ENCODE data around the gene PDLIM5.

PDLIM5 gene

GRCh38 chr4:94566420-94566819, 114.7 kb downstream of the PDLIM5 start:
- no peak for ATAC-seq (ENCODE audit: low read depth)
- no peak overlapping the region for H3K27ac Mint-ChIP-seq
- no peaks in the 10 kb centered on the region for H3K36me3 Mint-ChIP-seq
- H3K4me1 Mint-ChIP-seq = peaks cover 3% of the 10 kb centered on the region
- no peaks in the 10 kb centered on the region for H3K27me3 Mint-ChIP-seq
- no peaks in the 10 kb centered on the region for H3K9me3 Mint-ChIP-seq
- H3K4me3 Mint-ChIP-seq = no peak overlapping the region
- DNase-seq (ENCODE audit: low spot score in 2 of 2) = no peak

DNA sequence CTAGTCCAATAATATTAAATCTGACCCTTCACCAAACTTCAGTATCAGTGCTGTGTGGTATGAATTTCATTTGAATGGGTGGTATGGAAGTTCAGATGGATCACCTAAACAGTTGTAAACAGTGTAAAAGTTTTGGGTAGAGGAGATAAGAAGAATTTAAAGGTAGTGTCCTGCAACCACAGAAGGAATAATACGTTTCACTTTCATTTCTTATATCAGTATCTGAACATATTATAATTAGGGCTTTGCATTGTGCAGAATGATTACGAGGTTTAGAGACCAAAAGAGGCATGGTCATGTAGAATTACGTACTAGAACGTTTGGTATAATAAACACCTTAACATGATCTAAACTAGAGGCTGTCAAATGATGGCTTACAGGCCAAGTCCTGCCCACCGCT, 116.1 kb downstream of the PDLIM5 start:
- ATAC-seq (ENCODE audit: low read depth) = no peak
- H3K27me3 Mint-ChIP-seq = no peaks in the 10 kb centered on the region
- no peaks in the 10 kb centered on the region for H3K36me3 Mint-ChIP-seq
- H3K9me3 Mint-ChIP-seq = no peaks in the 10 kb centered on the region
- H3K4me3 Mint-ChIP-seq = no peak overlapping the region
- H3K4me1 Mint-ChIP-seq = peaks cover 5% of the 10 kb centered on the region
- DNase-seq (ENCODE audit: low spot score in 2 of 2) = no peak
- no peak overlapping the region for H3K27ac Mint-ChIP-seq

DNA sequence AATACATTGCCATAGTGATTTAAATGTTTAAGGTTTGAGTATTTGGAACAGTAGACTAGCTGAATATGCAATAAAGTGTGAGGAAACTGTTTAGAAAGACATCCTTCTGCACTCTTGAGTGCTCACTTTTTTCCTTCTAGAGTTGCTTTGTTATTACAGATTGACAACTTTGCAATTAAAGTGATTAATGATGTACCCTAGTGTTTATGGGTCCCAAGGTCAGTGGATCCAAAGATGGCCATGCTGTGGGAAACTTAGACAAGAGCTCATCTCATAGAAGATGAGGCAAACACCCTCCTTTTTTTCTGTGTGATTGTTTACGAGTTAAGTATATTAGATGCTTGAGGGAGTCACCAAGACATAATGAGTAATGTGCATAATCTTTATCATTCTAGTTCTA, 118.8 kb downstream of the PDLIM5 start:
- H3K27ac Mint-ChIP-seq = no peak overlapping the region
- H3K27me3 Mint-ChIP-seq = no peaks in the 10 kb centered on the region
- H3K9me3 Mint-ChIP-seq = no peaks in the 10 kb centered on the region
- peaks cover 5% of the 10 kb centered on the region for H3K4me1 Mint-ChIP-seq
- peaks cover 4% of the 10 kb centered on the region for H3K36me3 Mint-ChIP-seq
- ATAC-seq (ENCODE audit: low read depth) = no peak
- H3K4me3 Mint-ChIP-seq = no peak overlapping the region
- DNase-seq (ENCODE audit: low spot score in 2 of 2) = no peak

GRCh38 chr4:94571298-94571697, 119.6 kb downstream of the PDLIM5 start:
- Mint-ChIP-seq H3K27me3 (no peaks in the 10 kb centered on the region), H3K4me1 (peaks cover 5% of the 10 kb centered on the region), H3K36me3 (peaks cover 12% of the 10 kb centered on the region), H3K9me3 (no peaks in the 10 kb centered on the region), H3K27ac (no peak overlapping the region), H3K4me3 (no peak overlapping the region)
- ATAC-seq (ENCODE audit: low read depth) = no peak
- no peak for DNase-seq (ENCODE audit: low spot score in 2 of 2)

DNA sequence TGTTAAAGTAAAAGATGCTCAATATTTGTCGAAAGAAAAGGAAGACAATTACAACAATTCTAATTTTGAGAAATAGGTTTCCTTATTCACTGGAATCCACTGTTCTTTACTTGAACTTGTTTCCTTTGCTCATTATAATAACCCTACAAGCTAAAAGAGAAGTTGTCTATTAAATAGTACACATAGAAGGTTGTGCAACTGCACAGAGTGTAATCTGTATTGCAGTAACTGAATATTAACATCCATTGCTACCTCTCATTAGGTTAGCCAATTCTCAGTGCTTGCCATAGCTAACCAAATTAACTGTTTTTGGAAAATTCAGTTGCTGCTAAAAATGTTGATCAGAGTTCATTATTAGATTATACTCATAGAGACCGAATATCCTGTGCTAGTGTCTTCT, 120.0 kb downstream of the PDLIM5 start:
- ATAC-seq (ENCODE audit: low read depth) = no peak
- Mint-ChIP-seq H3K36me3 (peaks cover 12% of the 10 kb centered on the region), H3K4me3 (no peak overlapping the region), H3K9me3 (no peaks in the 10 kb centered on the region), H3K27ac (no peak overlapping the region), H3K27me3 (no peaks in the 10 kb centered on the region), H3K4me1 (peaks cover 5% of the 10 kb centered on the region)
- DNase-seq (ENCODE audit: low spot score in 2 of 2) = no peak

- H3K9me3 Mint-ChIP-seq = no peaks in the 10 kb centered on the region
- no peak for DNase-seq (ENCODE audit: low spot score in 2 of 2)
- H3K4me3 Mint-ChIP-seq = no peak overlapping the region
- H3K36me3 Mint-ChIP-seq = peaks cover 12% of the 10 kb centered on the region
- no peak overlapping the region for H3K27ac Mint-ChIP-seq
- peaks cover 2% of the 10 kb centered on the region for H3K4me1 Mint-ChIP-seq
- no peaks in the 10 kb centered on the region for H3K27me3 Mint-ChIP-seq
- ATAC-seq (ENCODE audit: low read depth) = no peak
Measured at GRCh38 chr4:94574050-94574449, 122.3 kb downstream of the PDLIM5 start.

DNA sequence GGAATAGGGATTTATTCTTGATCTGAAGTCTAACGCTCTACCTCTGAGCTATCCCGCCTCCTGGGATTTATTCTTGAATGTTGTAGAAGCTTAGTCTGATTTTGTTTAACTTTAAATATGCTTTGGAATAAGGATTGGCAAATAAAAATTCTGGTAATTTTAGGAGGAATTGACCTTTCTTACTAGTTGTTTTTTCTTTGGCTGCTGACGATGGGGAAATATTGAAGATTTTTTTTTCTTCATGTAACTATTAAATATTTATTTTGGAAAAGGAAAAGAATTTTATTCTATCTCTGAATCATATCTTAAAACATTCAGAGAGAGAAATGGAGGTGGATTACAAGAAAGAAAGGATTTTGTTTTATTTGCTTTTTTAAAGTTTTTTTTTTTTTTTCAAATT, 122.9 kb downstream of the PDLIM5 start:
- ATAC-seq (ENCODE audit: low read depth) = no peak
- Mint-ChIP-seq H3K4me3 (no peak overlapping the region), H3K27me3 (no peaks in the 10 kb centered on the region), H3K9me3 (no peaks in the 10 kb centered on the region), H3K4me1 (peaks cover 2% of the 10 kb centered on the region), H3K36me3 (peaks cover 13% of the 10 kb centered on the region), H3K27ac (no peak overlapping the region)
- no peak for DNase-seq (ENCODE audit: low spot score in 2 of 2)

DNA sequence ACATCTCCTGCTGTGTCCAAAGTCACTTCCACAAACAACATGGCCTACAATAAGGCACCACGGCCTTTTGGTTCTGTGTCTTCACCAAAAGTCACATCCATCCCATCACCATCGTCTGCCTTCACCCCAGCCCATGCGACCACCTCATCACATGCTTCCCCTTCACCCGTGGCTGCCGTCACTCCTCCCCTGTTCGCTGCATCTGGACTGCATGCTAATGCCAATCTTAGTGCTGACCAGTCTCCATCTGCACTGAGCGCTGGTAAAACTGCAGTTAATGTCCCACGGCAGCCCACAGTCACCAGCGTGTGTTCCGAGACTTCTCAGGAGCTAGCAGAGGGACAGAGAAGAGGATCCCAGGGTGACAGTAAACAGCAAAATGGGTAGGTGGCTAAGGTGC, 123.9 kb downstream of the PDLIM5 start:
- peaks cover 13% of the 10 kb centered on the region for H3K36me3 Mint-ChIP-seq
- DNase-seq (ENCODE audit: low spot score in 2 of 2) (no peak), ATAC-seq (ENCODE audit: low read depth) (no peak)
- no peaks in the 10 kb centered on the region for H3K27me3 Mint-ChIP-seq
- no peak overlapping the region for H3K4me3 Mint-ChIP-seq
- no peak overlapping the region for H3K27ac Mint-ChIP-seq
- peaks cover 2% of the 10 kb centered on the region for H3K4me1 Mint-ChIP-seq
- no peaks in the 10 kb centered on the region for H3K9me3 Mint-ChIP-seq

DNA sequence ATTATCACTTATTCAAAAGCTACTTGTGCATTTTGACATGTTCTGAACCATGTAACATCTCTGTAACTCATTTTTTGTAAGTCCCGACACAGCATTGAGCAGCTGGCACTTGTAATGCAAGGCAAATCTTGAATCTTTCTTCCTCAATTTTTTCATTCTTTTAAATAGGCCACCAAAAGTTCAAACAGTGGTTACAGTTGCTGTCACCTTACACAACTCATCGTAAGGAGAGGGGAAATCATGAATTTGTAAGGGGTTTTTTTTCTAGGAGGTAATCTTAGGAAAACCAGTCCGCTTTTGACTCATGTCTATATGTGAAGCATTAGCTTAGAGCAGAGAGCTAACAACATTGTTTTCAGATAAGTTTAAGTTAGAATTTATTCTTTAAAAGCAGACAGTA, 124.5 kb downstream of the PDLIM5 start:
- Mint-ChIP-seq H3K27ac (no peak overlapping the region), H3K36me3 (peaks cover 13% of the 10 kb centered on the region), H3K4me1 (peaks cover 2% of the 10 kb centered on the region), H3K27me3 (no peaks in the 10 kb centered on the region), H3K4me3 (no peak overlapping the region), H3K9me3 (no peaks in the 10 kb centered on the region)
- no peak for DNase-seq (ENCODE audit: low spot score in 2 of 2)
- ATAC-seq (ENCODE audit: low read depth) = no peak

DNA sequence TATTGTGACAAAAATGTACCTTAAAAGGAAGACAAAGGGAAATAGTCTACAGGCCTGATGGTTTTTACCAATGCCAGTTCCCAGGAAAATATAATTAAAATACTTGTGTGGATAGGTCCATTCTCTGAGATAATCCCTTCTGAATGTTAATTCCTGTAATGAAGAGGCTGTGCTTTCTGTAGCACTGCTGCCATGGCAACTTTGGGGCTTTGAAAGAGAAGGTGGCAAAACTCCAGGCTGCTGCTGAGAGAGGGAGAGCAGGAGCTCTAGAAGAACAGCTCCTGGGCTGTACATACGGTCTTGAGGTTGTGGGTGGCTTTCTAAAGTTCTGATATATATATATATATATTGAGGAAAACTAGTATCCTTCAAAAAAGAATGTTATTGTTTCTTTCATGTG, 125.4 kb downstream of the PDLIM5 start:
- H3K4me3 Mint-ChIP-seq = no peak overlapping the region
- no peaks in the 10 kb centered on the region for H3K9me3 Mint-ChIP-seq
- DNase-seq (ENCODE audit: low spot score in 2 of 2) (no peak), ATAC-seq (ENCODE audit: low read depth) (no peak)
- no peaks in the 10 kb centered on the region for H3K27me3 Mint-ChIP-seq
- H3K36me3 Mint-ChIP-seq = peaks cover 13% of the 10 kb centered on the region
- no peaks in the 10 kb centered on the region for H3K4me1 Mint-ChIP-seq
- H3K27ac Mint-ChIP-seq = no peak overlapping the region

DNA sequence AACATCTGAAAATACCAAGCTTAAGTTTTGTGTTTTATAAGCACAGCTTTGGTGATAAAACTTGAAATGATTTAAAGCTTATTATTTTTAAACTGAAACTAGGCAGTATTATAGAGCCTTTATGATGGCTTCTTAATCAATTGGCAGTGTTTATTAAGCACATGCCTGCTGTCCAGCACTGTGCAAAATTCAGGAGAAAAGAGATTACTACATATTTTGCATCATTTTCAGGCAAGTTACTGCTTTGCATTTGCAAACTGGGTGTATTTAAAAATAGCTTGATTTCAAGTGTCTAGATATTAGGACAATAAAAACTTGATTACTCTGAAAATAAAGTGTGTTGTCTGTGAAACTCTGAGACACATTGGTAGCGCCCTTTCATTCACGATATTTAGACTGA, 126.5 kb downstream of the PDLIM5 start:
- no peaks in the 10 kb centered on the region for H3K9me3 Mint-ChIP-seq
- H3K4me1 Mint-ChIP-seq = no peaks in the 10 kb centered on the region
- H3K4me3 Mint-ChIP-seq = no peak overlapping the region
- ATAC-seq (ENCODE audit: low read depth) (no peak), DNase-seq (ENCODE audit: low spot score in 2 of 2) (no peak)
- H3K27me3 Mint-ChIP-seq = no peaks in the 10 kb centered on the region
- H3K27ac Mint-ChIP-seq = no peak overlapping the region
- peaks cover 13% of the 10 kb centered on the region for H3K36me3 Mint-ChIP-seq

DNA sequence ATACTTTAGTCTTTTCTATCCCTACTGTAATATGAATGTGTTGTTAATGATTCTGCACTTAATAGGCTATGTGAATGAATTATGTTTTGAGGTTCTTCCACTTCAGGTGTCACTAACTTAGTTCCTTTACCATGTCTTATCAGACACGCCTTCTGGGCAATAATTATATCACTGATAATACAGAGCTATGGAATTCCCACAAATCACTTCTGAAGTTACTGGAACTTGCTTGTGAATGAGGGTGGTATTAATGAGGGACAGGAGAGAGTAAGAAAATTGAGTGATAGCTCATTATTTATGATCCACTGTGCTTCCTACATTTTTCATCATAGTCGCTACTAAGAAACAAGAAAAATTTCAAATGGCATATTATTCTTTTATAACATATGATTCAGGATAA, 130.0 kb downstream of the PDLIM5 start:
- no peak for DNase-seq (ENCODE audit: low spot score in 2 of 2)
- no peaks in the 10 kb centered on the region for H3K4me1 Mint-ChIP-seq
- no peak overlapping the region for H3K27ac Mint-ChIP-seq
- H3K4me3 Mint-ChIP-seq = no peak overlapping the region
- no peaks in the 10 kb centered on the region for H3K27me3 Mint-ChIP-seq
- no peaks in the 10 kb centered on the region for H3K9me3 Mint-ChIP-seq
- peaks cover 10% of the 10 kb centered on the region for H3K36me3 Mint-ChIP-seq
- ATAC-seq (ENCODE audit: low read depth) = no peak

GRCh38 chr4:94582517-94582916, 130.8 kb downstream of the PDLIM5 start:
- no peak overlapping the region for H3K27ac Mint-ChIP-seq
- H3K27me3 Mint-ChIP-seq = no peaks in the 10 kb centered on the region
- no peak overlapping the region for H3K4me3 Mint-ChIP-seq

GRCh38 chr4:94583914-94584641, 132.3 kb downstream of the PDLIM5 start:
- H3K4me1 Mint-ChIP-seq = no peaks in the 10 kb centered on the region
- DNase-seq (ENCODE audit: low spot score in 2 of 2) = no peak
- ATAC-seq (ENCODE audit: low read depth) = no peak
- no peaks in the 10 kb centered on the region for H3K9me3 Mint-ChIP-seq
- no peak overlapping the region for H3K27ac Mint-ChIP-seq
- H3K36me3 Mint-ChIP-seq = peaks cover 11% of the 10 kb centered on the region
- H3K4me3 Mint-ChIP-seq = no peak overlapping the region
- H3K27me3 Mint-ChIP-seq = no peaks in the 10 kb centered on the region

More at GRCh38 chr4:94582517-94582916, 130.8 kb downstream of the PDLIM5 start:
- Mint-ChIP-seq H3K36me3 (peaks cover 11% of the 10 kb centered on the region), H3K4me1 (no peaks in the 10 kb centered on the region), H3K9me3 (no peaks in the 10 kb centered on the region)
- ATAC-seq (ENCODE audit: low read depth) (no peak), DNase-seq (ENCODE audit: low spot score in 2 of 2) (no peak)

GRCh38 chr4:94588896-94589693, 137.4 kb downstream of the PDLIM5 start:
- Mint-ChIP-seq H3K4me3 (no peak overlapping the region), H3K36me3 (peaks cover 19% of the 10 kb centered on the region), H3K27me3 (no peaks in the 10 kb centered on the region), H3K4me1 (peaks cover 3% of the 10 kb centered on the region), H3K27ac (no peak overlapping the region), H3K9me3 (no peaks in the 10 kb centered on the region)
- DNase-seq (ENCODE audit: low spot score in 2 of 2) (no peak), ATAC-seq (ENCODE audit: low read depth) (no peak)

Data from memory B cell (primary cell).